HG03045 (cell line): ENCODE measurements around the gene GALNT3.

Source experiments
- ATAC-seq: cut with Tn5 transposase; IDR thresholded peaks from one replicate; pipeline ENCODE4 v1.9.1; 2021; ENCODE audit warnings: mild to moderate bottlenecking, moderate library complexity; ENCODE audit not compliant: unreplicated experiment

Gene GALNT3

GRCh38 chr2:165796819-165797530 lies 2.9 kb upstream of the GALNT3 start:
- no peak for ATAC-seq

GRCh38 chr2:165796129-165796528 lies 2.1 kb upstream of the GALNT3 start:
- ATAC-seq: no peak

GRCh38 chr2:165795011-165795410 lies 964 bp upstream of the GALNT3 start:
- peak; percentile 13 for ATAC-seq

GRCh38 chr2:165794536-165794928 lies 485 bp upstream of the GALNT3 start:
- peak; percentile 98 for ATAC-seq

GRCh38 chr2:165793161-165793778 lies 777 bp downstream of the GALNT3 start:
- no peak for ATAC-seq

- no peak for ATAC-seq
These were observed 2.0 kb downstream of the GALNT3 start for GRCh38 chr2:165792104-165792454.

GRCh38 chr2:165791421-165792103 lies 2.5 kb downstream of the GALNT3 start:
- ATAC-seq: no peak

- no peak for ATAC-seq
These were observed 3.6 kb downstream of the GALNT3 start for GRCh38 chr2:165790466-165790865.

GRCh38 chr2:165787334-165787733 lies 6.7 kb downstream of the GALNT3 start:
- ATAC-seq: no peak

GRCh38 chr2:165779706-165780105 lies 14.3 kb downstream of the GALNT3 start:
- ATAC-seq: no peak

GRCh38 chr2:165778653-165779451 lies 15.2 kb downstream of the GALNT3 start:
- no peak for ATAC-seq

- ATAC-seq: no peak
These were observed 15.9 kb downstream of the GALNT3 start for GRCh38 chr2:165778187-165778556.

GRCh38 chr2:165777522-165778186 lies 16.4 kb downstream of the GALNT3 start:
- ATAC-seq: no peak

- no peak for ATAC-seq
These were observed 17.3 kb downstream of the GALNT3 start for GRCh38 chr2:165776796-165777195.

- no peak for ATAC-seq
These were observed 18.0 kb downstream of the GALNT3 start for GRCh38 chr2:165776013-165776412.

- ATAC-seq: no peak
These were observed 20.4 kb downstream of the GALNT3 start for GRCh38 chr2:165773684-165774083.

- ATAC-seq: no peak
These were observed 21.9 kb downstream of the GALNT3 start for GRCh38 chr2:165772183-165772582.

GRCh38 chr2:165766326-165766927 lies 27.6 kb downstream of the GALNT3 start:
- ATAC-seq: no peak

- ATAC-seq: no peak
These were observed 31.3 kb downstream of the GALNT3 start for GRCh38 chr2:165762723-165763122.

- no peak for ATAC-seq
These were observed 36.0 kb downstream of the GALNT3 start for GRCh38 chr2:165757906-165758675.
